RWPE1 (cell line): ENCODE measurements around the gene GFER.

Experiments
- CTCF ChIA-PET: fragments of 350-600 bp; sonication (Branson Sonifier 250); formaldehyde crosslinking; extraction: SDS; loops from one replicate; lab custom pipeline; 2021; lab: Yijun Ruan, JAX
- POLR2A ChIA-PET: fragments of 400-600 bp; formaldehyde crosslinking; extraction: SDS; loops from one replicate; lab custom pipeline; 2020; ENCODE audit warnings: antibody characterized with exemption; ENCODE audit not compliant: low non-redundant PET; lab: Yijun Ruan, JAX
- DNase-seq: peaks from one replicate; pipeline ENCODE4 v3.0.0; 2012; ENCODE audit warnings: low spot score
- H3K27ac ChIP-seq: fragments of 450-650 bp; 2 replicates; pipeline ENCODE4 v1.5.1; 2017
- TF ChIP-seq, protein P1 (sequence below): fragments of 450-650 bp; conservative IDR thresholded peaks from 2 replicates; pipeline ENCODE4 v1.5.1; 2017; ENCODE audit warnings: low read depth, mild to moderate bottlenecking

The GFER gene

GRCh38 chr16:1991948-1992703, 8.1 kb downstream of the GFER start:
- CTCF ChIA-PET: interaction anchor here (0.6 kb wide), 1 partner anchor 15 kb away, joined by 3 read pairs; no protein-coding TSS in a partner anchor
- TF ChIP-seq, protein P1, sequence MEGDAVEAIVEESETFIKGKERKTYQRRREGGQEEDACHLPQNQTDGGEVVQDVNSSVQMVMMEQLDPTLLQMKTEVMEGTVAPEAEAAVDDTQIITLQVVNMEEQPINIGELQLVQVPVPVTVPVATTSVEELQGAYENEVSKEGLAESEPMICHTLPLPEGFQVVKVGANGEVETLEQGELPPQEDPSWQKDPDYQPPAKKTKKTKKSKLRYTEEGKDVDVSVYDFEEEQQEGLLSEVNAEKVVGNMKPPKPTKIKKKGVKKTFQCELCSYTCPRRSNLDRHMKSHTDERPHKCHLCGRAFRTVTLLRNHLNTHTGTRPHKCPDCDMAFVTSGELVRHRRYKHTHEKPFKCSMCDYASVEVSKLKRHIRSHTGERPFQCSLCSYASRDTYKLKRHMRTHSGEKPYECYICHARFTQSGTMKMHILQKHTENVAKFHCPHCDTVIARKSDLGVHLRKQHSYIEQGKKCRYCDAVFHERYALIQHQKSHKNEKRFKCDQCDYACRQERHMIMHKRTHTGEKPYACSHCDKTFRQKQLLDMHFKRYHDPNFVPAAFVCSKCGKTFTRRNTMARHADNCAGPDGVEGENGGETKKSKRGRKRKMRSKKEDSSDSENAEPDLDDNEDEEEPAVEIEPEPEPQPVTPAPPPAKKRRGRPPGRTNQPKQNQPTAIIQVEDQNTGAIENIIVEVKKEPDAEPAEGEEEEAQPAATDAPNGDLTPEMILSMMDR: no peak
- peak overlapping the region; percentile 71 for H3K27ac ChIP-seq
- POLR2A ChIA-PET: interaction anchor here (0.6 kb wide), 1 partner anchor 10 kb away, joined by 3 read pairs; no protein-coding TSS in a partner anchor
- peak; percentile 90 for DNase-seq

DNA sequence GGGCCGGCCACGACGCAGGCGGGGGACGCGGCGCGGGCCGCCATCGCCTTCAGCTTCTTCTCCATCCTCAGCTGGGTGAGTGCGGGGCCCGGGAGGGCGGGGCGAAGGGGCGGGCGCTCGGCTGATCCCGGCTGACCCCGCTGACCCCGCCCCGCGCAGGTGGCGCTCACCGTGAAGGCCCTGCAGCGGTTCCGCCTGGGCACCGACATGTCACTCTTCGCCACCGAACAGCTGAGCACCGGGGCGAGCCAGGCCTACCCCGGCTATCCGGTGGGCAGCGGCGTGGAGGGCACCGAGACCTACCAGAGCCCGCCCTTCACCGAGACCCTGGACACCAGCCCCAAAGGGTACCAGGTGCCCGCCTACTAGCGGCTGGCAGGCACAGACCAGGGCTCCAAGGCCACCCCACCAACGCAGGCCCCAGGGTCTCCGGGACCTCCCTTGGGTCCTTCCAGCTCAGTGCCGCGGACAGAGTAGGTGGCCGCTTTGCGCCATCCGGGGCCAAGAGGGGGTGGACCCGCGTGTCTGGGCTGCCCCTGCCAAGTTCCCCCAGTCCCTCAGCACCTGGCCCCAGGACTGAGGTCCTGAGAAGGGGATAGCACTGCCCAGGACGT, 8.8 kb downstream of the GFER start:
- TF ChIP-seq, protein P1: no peak
- ChIA-PET CTCF (interaction anchor here (0.6 kb wide), 1 partner anchor 14 kb away, joined by 3 read pairs; no protein-coding TSS in a partner anchor), POLR2A (interaction anchor here (0.6 kb wide), 1 partner anchor 10 kb away, joined by 3 read pairs; no protein-coding TSS in a partner anchor)
- peak overlapping the region; percentile 71 for H3K27ac ChIP-seq
- no peak for DNase-seq

DNA sequence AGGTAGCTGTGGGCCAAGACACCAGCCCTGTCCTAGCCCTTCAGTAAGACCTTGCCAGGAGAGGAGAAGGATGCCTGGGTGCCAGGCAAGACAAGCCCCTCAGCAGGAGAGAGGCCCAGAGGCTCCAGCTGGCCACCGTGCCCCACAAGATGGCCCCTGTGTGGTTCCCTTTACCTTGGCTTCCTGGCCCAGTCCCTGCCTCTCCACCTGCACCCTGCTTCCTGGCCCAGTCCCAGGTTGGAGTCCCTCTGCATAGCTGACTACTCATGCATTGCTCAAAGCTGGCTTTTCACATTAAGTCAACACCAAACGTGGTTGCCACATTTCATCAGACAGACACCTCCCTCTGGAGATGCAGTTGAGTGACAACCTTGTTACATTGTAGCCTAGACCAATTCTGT, 9.7 kb downstream of the GFER start:
- TF ChIP-seq, protein P1: no peak
- CTCF ChIA-PET: interaction anchor here (0.7 kb wide), 1 partner anchor 45 kb away, joined by 3 read pairs; no protein-coding TSS in a partner anchor
- POLR2A ChIA-PET: interaction anchor here (0.6 kb wide), 1 partner anchor 29 kb away, joined by 3 read pairs; the partner anchor contains the start of gene RPS2
- H3K27ac ChIP-seq: peak overlapping the region; percentile 71
- no peak for DNase-seq

DNA sequence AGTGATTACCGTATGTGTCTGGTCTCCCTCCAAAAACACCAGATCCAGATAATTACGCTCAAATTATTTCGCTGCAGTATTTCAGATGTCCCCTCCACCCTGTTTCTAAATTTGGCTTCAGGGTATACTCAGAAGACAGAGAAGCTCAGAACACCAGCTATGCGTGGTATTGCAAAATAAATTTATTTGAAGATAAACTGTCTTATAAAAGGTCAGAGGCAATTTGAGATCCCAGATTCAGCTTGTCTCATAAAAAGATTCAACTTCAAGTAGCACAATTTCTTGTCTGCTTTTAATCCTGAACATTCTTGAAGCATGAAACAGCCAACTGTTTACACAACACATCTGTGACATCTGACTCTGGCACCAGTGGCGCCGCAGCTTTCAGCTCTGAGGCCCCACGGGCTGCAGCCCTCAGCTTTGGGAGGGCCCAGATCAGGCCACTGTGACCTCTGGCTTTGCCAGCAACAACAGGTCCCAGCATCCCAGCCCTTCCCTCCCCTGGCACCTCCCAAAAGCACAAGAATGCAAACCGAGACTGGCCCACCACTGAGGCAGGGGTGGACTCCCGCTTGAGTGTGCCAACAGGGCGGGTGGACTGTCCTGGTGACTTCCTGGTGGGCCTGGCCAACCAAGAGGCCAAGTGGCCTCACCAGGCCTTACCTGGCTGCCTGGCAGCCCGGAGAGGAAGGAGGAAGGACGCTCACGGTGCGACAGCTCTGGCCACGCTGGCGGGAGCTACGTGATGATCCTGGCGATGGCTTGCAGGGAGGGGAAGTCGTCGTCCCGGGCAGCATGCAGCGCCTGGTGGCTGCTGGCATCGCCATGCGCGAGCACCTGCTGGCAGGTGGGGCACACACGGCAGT, 13.7 kb downstream of the GFER start:
- TF ChIP-seq, protein P1: no peak
- POLR2A ChIA-PET: no interaction called here
- CTCF ChIA-PET: no interaction called here
- DNase-seq: no peak
- H3K27ac ChIP-seq: peak overlapping the region; percentile 98

- TF ChIP-seq, protein P1: no peak
- DNase-seq: no peak
- ChIA-PET POLR2A (no interaction called here), CTCF (no interaction called here)
- peak overlapping the region; percentile 98 for H3K27ac ChIP-seq
These were observed 14.4 kb downstream of the GFER start for GRCh38 chr16:1998360-1998835.
